Natural killer cell (primary cell): ENCODE measurements around the gene C3orf80. TPM values are rescaled to one million over a fixed set of nuclear protein-coding genes. Genes with fewer than 3 reads are reported as not detected.

ENCODE experiments used
- ATAC-seq, 3 donors: fragments of 150-1000 bp in 2 of 3; fragments of 200-7000 bp in 1 of 3; cut with Tn5 transposase; 1 replicate in 1 of 3; 2 replicates in 2 of 3; pipeline ENCODE4 v1.10.0; 2021; ENCODE audit warnings: mild to moderate bottlenecking in 2 of 3, moderate library complexity in 2 of 3
- DNase-seq, 2 donors: peaks; one replicate each; pipeline versions ENCODE4 v3.0.0 to v3.0.0-alpha.2; 2013 to 2021; ENCODE audit warnings: mixed read lengths in 1 of 2
- H3K27ac ChIP-seq: one replicate; pipeline ENCODE4 v1.5.1; 2013; ENCODE audit warnings: mild to moderate bottlenecking, low read length
- H3K27me3 ChIP-seq: one replicate; pipeline ENCODE4 v1.6.1; 2013; ENCODE audit warnings: low read length; ENCODE audit not compliant: control insufficient read depth, insufficient read depth
- H3K36me3 ChIP-seq: one replicate; pipeline ENCODE4 v1.6.1; 2013; ENCODE audit warnings: low read length; ENCODE audit not compliant: control insufficient read depth, insufficient read depth
- H3K4me1 ChIP-seq: one replicate; pipeline ENCODE4 v1.6.1; 2013; ENCODE audit warnings: low read length; ENCODE audit not compliant: control insufficient read depth, insufficient read depth
- H3K4me3 ChIP-seq: one replicate; pipeline ENCODE4 v1.5.1; 2013; ENCODE audit warnings: low read length
- H3K9me3 ChIP-seq: one replicate; pipeline ENCODE4 v1.6.1; 2013; ENCODE audit warnings: low read length; ENCODE audit not compliant: control insufficient read depth, insufficient read depth
- H3K27ac Mint-ChIP-seq, 2 donors: one replicate each; pipeline ENCODE4 v1.8.0; 2022; ENCODE audit warnings: mild to moderate bottlenecking in 2 of 2, mixed read lengths in 2 of 2, moderate library complexity in 1 of 2
- H3K27me3 Mint-ChIP-seq, 2 donors: one replicate each; pipeline ENCODE4 v1.8.0; 2022; ENCODE audit warnings: low read depth in 2 of 2, mixed read lengths in 2 of 2
- H3K36me3 Mint-ChIP-seq: one replicate; pipeline ENCODE4 v1.8.0; 2022; ENCODE audit warnings: mixed read lengths
- H3K4me1 Mint-ChIP-seq, 2 donors: one replicate each; pipeline ENCODE4 v1.8.0; 2022; ENCODE audit warnings: mixed read lengths in 2 of 2
- H3K4me3 Mint-ChIP-seq: one replicate; pipeline ENCODE4 v1.8.0; 2022; ENCODE audit warnings: mild to moderate bottlenecking, moderate library complexity, mixed read lengths
- H3K9me3 Mint-ChIP-seq, 2 donors: one replicate each; pipeline ENCODE4 v1.8.0; 2022; ENCODE audit warnings: mixed read lengths in 2 of 2
- CTCF ChIP-seq: fragments of 200-600 bp; IDR thresholded peaks from one replicate; pipeline ENCODE4 v1.8.0; 2022; ENCODE audit warnings: antibody characterized with exemption
- WGBS: methylation state at CpG from one replicate; pipeline ENCODE4 v1.1.7; 2013; ENCODE audit warnings: missing lambda C conversion rate; ENCODE audit not compliant: insufficient coverage; 5-methylcytosine and 5-hydroxymethylcytosine counted together
- intact Hi-C: fragments of 100-400 bp; cut with micrococcal nuclease; formaldehyde crosslinking; loops from one replicate; pipeline ENCODE4 v1.14.2; 2022
- total RNA-seq, 4 donors: library from RNA; stranded (reverse); fragments of 120-200 nt in 1 of 4; gene quantifications; one replicate each; pipeline versions ENCODE4 v1.2.3 to v1.2.4, GENCODE V29; 2013 to 2022

The C3orf80 gene
- total RNA-seq, 3 donors from 2014 or later (not counting 1 experiment from before 2014, with no cell fraction given) = not detected

DNA sequence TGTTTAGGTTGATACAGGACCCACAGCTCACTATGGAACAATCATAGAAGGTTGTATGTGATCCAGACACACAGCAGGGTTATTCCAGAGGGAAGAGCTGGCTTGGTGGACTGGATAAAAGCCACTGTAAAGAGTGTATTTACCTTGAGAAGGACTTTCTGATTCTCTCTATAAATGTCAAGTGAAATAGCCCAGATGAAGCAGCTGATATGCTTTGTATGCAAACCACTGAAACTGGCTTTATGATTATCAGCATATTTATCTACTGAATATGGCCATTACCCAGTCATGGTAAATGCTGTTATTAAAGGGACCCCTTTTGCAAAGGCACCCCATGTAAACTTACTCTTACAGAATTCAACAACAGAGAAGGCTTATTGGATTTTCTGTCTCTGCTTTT is 28.1 kb downstream of the C3orf80 start:
- no peaks in the 10 kb centered on the region for H3K9me3 ChIP-seq
- Mint-ChIP-seq H3K4me3 (no peak overlapping the region), H3K4me1 (no peaks in the 10 kb centered on the region), H3K27ac (no peak overlapping the region), H3K36me3 (no peaks in the 10 kb centered on the region), H3K9me3 (no peaks in the 10 kb centered on the region), H3K27me3 (peaks cover 0 to 3% of the 10 kb centered on the region in 2 donors)
- no peaks in the 10 kb centered on the region for H3K36me3 ChIP-seq
- ATAC-seq (no peak), DNase-seq (no peak)
- H3K27me3 ChIP-seq = no peaks in the 10 kb centered on the region
- TF ChIP-seq CTCF = no peak
- H3K4me1 ChIP-seq = no peaks in the 10 kb centered on the region
- intact Hi-C loops = no loop called here
- H3K27ac ChIP-seq = no peak overlapping the region
- no peak overlapping the region for H3K4me3 ChIP-seq

- no peak for ATAC-seq
- Mint-ChIP-seq H3K36me3 (no peaks in the 10 kb centered on the region), H3K4me3 (no peak overlapping the region), H3K9me3 (no peaks in the 10 kb centered on the region), H3K27ac (no peak overlapping the region), H3K27me3 (no peaks in the 10 kb centered on the region), H3K4me1 (peaks cover 0 to 7% of the 10 kb centered on the region in 2 donors)
- Histone ChIP-seq H3K27ac (no peak overlapping the region), H3K27me3 (no peaks in the 10 kb centered on the region), H3K4me1 (no peaks in the 10 kb centered on the region), H3K9me3 (no peaks in the 10 kb centered on the region), H3K36me3 (no peaks in the 10 kb centered on the region), H3K4me3 (no peak overlapping the region)
- 70% methylated on average over 2 of the region's 2 CpGs for WGBS
- DNase-seq = no peak
- intact Hi-C loops = no loop called here
- no peak for TF ChIP-seq CTCF
Observed at GRCh38 chr3:160257606-160258005, 32.4 kb downstream of the C3orf80 start.

- Histone ChIP-seq H3K4me1 (no peaks in the 10 kb centered on the region), H3K9me3 (no peaks in the 10 kb centered on the region), H3K4me3 (no peak overlapping the region), H3K36me3 (no peaks in the 10 kb centered on the region), H3K27me3 (no peaks in the 10 kb centered on the region), H3K27ac (no peak overlapping the region)
- WGBS = 100% methylated on average over 1 of the region's 1 CpG
- no peak for TF ChIP-seq CTCF
- intact Hi-C loops = no loop called here
- Mint-ChIP-seq H3K27me3 (no peaks in the 10 kb centered on the region), H3K4me1 (peaks cover 0 to 7% of the 10 kb centered on the region in 2 donors), H3K27ac (no peak overlapping the region), H3K36me3 (no peaks in the 10 kb centered on the region), H3K9me3 (no peaks in the 10 kb centered on the region), H3K4me3 (no peak overlapping the region)
- no peak for ATAC-seq
- DNase-seq = no peak
Observed at GRCh38 chr3:160259589-160259988, 34.4 kb downstream of the C3orf80 start.

DNA sequence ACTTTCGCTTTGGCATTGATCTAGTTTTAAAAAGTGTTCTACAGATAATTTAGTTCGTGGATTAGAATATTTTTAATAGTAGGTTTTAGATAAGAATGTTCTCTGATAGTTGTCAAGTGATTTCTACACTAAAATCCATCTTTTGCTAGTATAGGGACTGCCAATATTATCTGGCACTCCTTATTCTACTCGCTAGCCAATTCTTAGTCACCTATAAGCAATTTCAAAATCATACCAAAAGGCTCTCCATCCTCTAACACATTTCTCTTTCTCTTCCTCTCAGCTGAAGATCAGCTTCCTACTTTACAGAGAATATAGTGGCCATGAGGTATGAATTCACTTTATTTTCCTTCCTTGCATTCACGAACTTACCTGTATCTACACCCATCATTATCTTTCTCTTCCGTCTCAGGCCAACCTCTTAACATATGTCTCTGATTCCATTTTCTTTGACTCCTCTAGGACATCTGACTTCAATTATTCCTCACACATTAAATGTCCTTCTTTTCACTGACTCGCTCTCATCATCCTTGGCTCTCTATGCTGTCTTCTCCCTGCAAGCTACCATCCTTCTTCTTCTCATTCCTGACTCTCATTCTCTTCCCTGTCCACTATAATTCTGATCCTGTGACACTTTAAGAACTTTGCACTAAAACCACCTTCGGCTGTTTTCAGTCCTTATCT is 35.5 kb downstream of the C3orf80 start:
- ATAC-seq = no peak
- Histone ChIP-seq H3K9me3 (no peaks in the 10 kb centered on the region), H3K4me1 (no peaks in the 10 kb centered on the region), H3K27ac (no peak overlapping the region), H3K4me3 (no peak overlapping the region), H3K27me3 (no peaks in the 10 kb centered on the region), H3K36me3 (no peaks in the 10 kb centered on the region)
- TF ChIP-seq CTCF = no peak
- Mint-ChIP-seq H3K36me3 (no peaks in the 10 kb centered on the region), H3K9me3 (no peaks in the 10 kb centered on the region), H3K4me3 (peak overlapping the region; percentile 0), H3K4me1 (peaks cover 0 to 7% of the 10 kb centered on the region in 2 donors), H3K27me3 (no peaks in the 10 kb centered on the region), H3K27ac (peak overlapping the region in 1 of 2 donors; percentile 20)
- no peak for DNase-seq
- intact Hi-C loops = no loop called here
- WGBS = 94% methylated on average over 5 of the region's 7 CpGs
